Measurements from ENCODE around the gene CPT1B. TPM values are rescaled to one million over a fixed set of nuclear protein-coding genes. Genes with fewer than 3 reads are reported as not detected.

The CPT1B gene
- total and polyA plus RNA-seq, 5 donors from 2014 or later = 0.25 to 71.8 (median 0.52) TPM; not detected in 1

DNA sequence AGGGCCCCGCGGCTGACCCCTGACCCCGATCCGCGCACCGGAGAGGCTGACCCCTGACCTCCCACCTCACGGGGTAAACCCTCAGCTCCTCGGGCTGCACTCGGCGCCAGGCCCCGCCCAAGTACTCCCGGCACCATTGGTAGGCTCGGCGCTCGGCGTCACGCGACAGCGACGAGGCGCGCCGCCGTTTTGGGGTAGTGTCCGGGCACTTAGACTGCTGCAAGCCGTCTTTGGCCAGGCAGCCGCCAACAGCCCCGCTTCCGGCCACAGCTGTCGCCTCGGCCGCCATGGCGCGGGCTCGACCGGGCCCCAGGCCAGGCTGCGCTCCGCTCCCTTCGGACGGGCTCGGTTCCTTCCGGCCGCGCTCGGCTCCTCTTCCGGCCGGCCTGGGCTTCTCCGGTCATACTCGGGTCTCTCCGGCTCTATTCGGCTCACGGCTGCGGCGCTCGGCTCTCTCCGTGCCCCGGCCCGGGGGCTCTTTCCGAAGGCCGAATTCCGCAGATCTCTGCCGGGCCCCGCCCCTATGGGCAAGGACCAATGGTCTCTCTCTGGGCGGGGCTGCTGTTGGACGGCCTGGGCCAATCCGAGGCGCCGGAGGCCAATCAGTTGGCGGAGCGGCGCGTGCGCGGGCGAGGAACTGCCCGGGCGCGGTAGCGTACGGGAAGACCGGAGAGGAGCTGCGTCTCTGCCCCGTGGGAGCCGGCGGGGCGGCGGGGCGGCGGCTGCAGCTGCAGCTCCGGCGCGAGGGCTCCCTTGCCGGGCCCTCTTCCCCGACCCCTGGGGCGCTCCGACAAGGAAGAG, 4.5 kb upstream of the CPT1B start, which contains the start of gene CHKB:
TSS of gene CHKB (minus strand) at position 357 of the 801 bp plus-strand sequence. CDS start at position 289, 68 bp downstream.
- Histone ChIP-seq H3K9me3 (ENCODE audit: control insufficient read depth in 2 of 2, low read length in 2 of 2) (no peaks in the 10 kb centered on the region), H3K4me1 (ENCODE audit: control insufficient read depth, insufficient read depth, low read length, poor library complexity, severe bottlenecking) (peaks cover 22% of the 10 kb centered on the region), H3K27me3 (ENCODE audit: control insufficient read depth, insufficient read depth, low read length) (no peaks in the 10 kb centered on the region), H3K36me3 (ENCODE audit: control insufficient read depth, insufficient read depth, low read length) (peaks cover 15% of the 10 kb centered on the region), H3K27ac (ENCODE audit: insufficient read depth, low read length, poor library complexity, severe bottlenecking) (peak within 1 kb of the TSS; percentile 98), H3K4me3 (ENCODE audit: low read depth, low read length) (peak within 1 kb of the TSS; percentile 78)
- Mint-ChIP-seq H3K27me3 (no peaks in the 10 kb centered on the region), H3K36me3 (no peaks in the 10 kb centered on the region), H3K4me3 (peak within 1 kb of the TSS; percentile 95 to 99 (median 96)), H3K9me3 (no peaks in the 10 kb centered on the region), H3K4me1 (peaks cover 0 to 41% (median 17%) of the 10 kb centered on the region in 4 donors), H3K27ac (peak within 1 kb of the TSS; percentile 92 to 97 (median 96))
- ATAC-seq (ENCODE audit: low read depth in 2 of 2) (peak; percentile 92 to 94), DNase-seq (peak; percentile 98 to 99 (median 99))

DNA sequence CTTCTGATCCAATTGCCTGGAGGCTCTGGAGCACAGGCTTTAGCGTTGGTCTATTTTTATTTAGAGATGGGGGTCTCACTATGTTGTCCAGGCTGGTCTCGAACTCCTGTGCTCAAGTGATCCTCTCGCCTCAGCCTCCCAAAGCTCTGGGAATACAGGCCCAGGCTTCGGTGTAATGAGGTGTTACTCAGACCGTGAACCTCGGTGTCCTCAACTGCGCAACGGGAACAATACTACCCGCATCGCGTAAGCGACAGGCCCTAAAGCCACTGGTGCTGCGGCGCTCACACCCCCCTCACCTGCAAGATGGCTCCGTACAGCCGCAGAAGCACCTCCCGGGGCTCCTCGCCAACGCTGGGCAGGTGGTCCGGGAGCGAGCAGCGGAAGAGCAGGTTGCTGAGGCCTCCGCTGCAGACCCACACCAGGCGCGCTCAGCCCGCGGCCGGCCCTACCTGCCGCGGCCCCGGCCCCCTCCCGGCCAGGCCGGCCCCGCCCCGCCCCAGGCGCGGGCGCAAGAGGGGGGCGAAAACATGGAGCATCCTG, 3.8 kb upstream of the CPT1B start:
- no peaks in the 10 kb centered on the region for H3K27me3 ChIP-seq (ENCODE audit: control insufficient read depth, insufficient read depth, low read length)
- H3K4me3 ChIP-seq (ENCODE audit: low read depth, low read length) = peak overlapping the region; percentile 66
- H3K9me3 ChIP-seq (ENCODE audit: control insufficient read depth in 2 of 2, low read length in 2 of 2) = no peaks in the 10 kb centered on the region
- DNase-seq (peak in 1 of 3 donors; percentile 60), ATAC-seq (ENCODE audit: low read depth in 2 of 2) (no peak)
- Mint-ChIP-seq H3K9me3 (no peaks in the 10 kb centered on the region), H3K27ac (peak overlapping the region; percentile 91 to 97 (median 92)), H3K27me3 (no peaks in the 10 kb centered on the region), H3K36me3 (no peaks in the 10 kb centered on the region), H3K4me3 (peak overlapping the region; percentile 95 to 99 (median 96)), H3K4me1 (peaks cover 0 to 45% (median 16%) of the 10 kb centered on the region in 4 donors)
- H3K4me1 ChIP-seq (ENCODE audit: control insufficient read depth, insufficient read depth, low read length, poor library complexity, severe bottlenecking) = peaks cover 27% of the 10 kb centered on the region
- H3K36me3 ChIP-seq (ENCODE audit: control insufficient read depth, insufficient read depth, low read length) = peaks cover 15% of the 10 kb centered on the region
- H3K27ac ChIP-seq (ENCODE audit: insufficient read depth, low read length, poor library complexity, severe bottlenecking) = peak overlapping the region; percentile 98

DNA sequence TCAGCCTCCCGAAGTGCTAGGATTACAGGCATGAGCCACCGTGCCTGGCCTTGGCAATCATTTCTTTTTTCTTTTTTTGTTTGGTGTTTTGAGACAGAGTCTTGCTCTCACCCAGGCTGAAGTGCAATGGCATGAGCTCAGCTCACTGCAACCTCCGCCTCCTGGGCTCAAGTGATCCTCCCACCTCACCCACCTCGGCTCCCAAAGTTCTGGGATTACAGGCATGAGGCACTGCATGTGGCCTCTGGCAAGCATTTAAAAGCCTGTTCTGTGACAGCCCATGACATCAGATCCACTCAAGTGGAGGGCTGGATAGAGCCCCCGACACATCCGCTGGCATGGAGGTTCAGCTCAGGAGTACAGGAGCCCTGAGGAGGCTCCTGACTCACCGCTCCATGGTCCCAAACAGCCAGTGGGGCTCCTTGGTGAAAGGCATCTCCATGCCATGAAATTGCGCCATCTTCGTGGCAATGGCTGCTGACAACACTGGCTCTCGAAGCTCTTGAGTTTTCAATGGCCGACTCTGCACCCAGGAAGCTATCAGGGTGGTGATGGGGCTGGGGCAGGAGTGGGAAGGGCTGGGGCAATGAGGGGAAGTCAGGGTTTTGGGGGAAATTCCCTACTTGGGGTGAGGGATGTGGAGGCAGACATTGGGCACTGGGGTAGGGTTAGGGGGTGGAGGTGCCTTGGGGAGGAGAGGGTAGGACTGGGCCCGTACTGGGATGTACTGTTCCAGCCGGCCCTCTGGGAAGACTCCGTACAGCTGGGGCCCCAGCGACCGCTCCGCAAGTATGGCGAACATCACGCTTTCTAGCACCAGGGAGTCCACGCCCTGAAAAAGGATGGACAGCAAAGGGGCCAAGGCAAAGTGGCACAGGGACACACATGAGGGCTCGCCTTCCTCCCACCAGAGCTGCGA, 3.1 kb upstream of the CPT1B start:
- H3K36me3 Mint-ChIP-seq = no peaks in the 10 kb centered on the region
- peak overlapping the region; percentile 87 to 97 (median 88) for H3K4me3 Mint-ChIP-seq
- no peaks in the 10 kb centered on the region for H3K27me3 Mint-ChIP-seq
- peak overlapping the region; percentile 98 for H3K27ac ChIP-seq (ENCODE audit: insufficient read depth, low read length, poor library complexity, severe bottlenecking)
- ATAC-seq (ENCODE audit: low read depth in 2 of 2) = no peak
- no peaks in the 10 kb centered on the region for H3K9me3 Mint-ChIP-seq
- peak overlapping the region; percentile 66 for H3K4me3 ChIP-seq (ENCODE audit: low read depth, low read length)
- peak overlapping the region; percentile 46 to 92 (median 91) for H3K27ac Mint-ChIP-seq
- H3K36me3 ChIP-seq (ENCODE audit: control insufficient read depth, insufficient read depth, low read length) = peaks cover 15% of the 10 kb centered on the region
- no peaks in the 10 kb centered on the region for H3K9me3 ChIP-seq (ENCODE audit: control insufficient read depth in 2 of 2, low read length in 2 of 2)
- H3K27me3 ChIP-seq (ENCODE audit: control insufficient read depth, insufficient read depth, low read length) = no peaks in the 10 kb centered on the region
- no peak for DNase-seq
- H3K4me1 Mint-ChIP-seq = peaks cover 0 to 45% (median 16%) of the 10 kb centered on the region in 4 donors
- peaks cover 27% of the 10 kb centered on the region for H3K4me1 ChIP-seq (ENCODE audit: control insufficient read depth, insufficient read depth, low read length, poor library complexity, severe bottlenecking)

DNA sequence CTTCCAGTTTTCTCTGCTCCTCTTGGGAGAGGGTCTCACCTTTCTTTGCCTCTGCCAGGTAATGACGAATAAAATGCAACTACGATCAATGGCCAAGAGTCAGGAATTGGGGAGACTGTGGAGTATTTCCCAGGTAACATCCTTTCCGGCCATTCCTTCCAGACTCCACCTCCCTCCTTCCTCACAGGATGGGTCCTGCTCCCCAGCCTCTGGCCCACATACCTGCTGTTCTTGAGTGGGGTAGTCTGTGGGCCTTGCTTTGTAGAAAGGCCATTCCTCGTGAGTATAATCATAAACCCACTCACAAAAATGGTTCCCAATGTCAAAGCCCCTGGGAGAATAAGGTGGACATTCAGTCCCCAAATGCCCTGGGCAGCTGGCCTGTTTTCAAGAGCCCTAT, 1.5 kb upstream of the CPT1B start:
- Mint-ChIP-seq H3K4me1 (peaks cover 0 to 47% (median 16%) of the 10 kb centered on the region in 4 donors), H3K27me3 (no peaks in the 10 kb centered on the region), H3K36me3 (peaks cover 5% of the 10 kb centered on the region), H3K9me3 (no peaks in the 10 kb centered on the region), H3K4me3 (peak overlapping the region in 3 of 4 donors; percentile 66 to 90 (median 77)), H3K27ac (peak overlapping the region in 2 of 3 donors; percentile 12 to 29)
- H3K4me3 ChIP-seq (ENCODE audit: low read depth, low read length) = no peak overlapping the region
- DNase-seq = no peak
- no peak for ATAC-seq (ENCODE audit: low read depth in 2 of 2)
- H3K9me3 ChIP-seq (ENCODE audit: control insufficient read depth in 2 of 2, low read length in 2 of 2) = no peaks in the 10 kb centered on the region
- H3K27ac ChIP-seq (ENCODE audit: insufficient read depth, low read length, poor library complexity, severe bottlenecking) = no peak overlapping the region
- peaks cover 15% of the 10 kb centered on the region for H3K36me3 ChIP-seq (ENCODE audit: control insufficient read depth, insufficient read depth, low read length)
- no peaks in the 10 kb centered on the region for H3K27me3 ChIP-seq (ENCODE audit: control insufficient read depth, insufficient read depth, low read length)
- H3K4me1 ChIP-seq (ENCODE audit: control insufficient read depth, insufficient read depth, low read length, poor library complexity, severe bottlenecking) = peaks cover 27% of the 10 kb centered on the region

DNA sequence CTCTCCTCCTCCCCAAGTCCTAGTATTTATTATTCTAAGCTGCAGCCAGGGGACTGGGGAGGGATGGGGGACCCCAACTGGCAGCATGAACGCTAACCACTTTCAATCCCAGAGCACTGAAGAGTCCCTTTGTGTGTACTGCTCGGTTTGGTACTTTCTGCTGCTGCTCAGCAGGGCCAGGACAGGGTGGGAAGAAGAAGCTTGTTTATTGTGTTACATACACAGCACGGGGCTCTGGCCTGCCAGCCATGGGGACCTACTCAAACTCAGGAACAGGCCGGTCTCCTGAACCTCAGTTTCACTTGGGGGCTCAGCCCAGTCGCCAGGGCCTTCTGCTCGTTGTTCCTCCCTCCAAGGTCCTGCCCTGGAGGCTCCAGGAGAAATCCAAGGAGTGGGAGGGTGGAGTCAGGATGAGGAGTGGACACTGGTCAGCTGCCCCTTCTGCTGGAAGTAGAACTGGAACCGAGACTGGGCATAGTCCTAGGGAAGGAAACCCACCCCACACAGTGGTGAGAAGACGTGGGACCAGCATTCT, 616 bp upstream of the CPT1B start:
- Histone ChIP-seq H3K4me1 (ENCODE audit: control insufficient read depth, insufficient read depth, low read length, poor library complexity, severe bottlenecking) (peaks cover 27% of the 10 kb centered on the region), H3K9me3 (ENCODE audit: control insufficient read depth in 2 of 2, low read length in 2 of 2) (no peaks in the 10 kb centered on the region), H3K27ac (ENCODE audit: insufficient read depth, low read length, poor library complexity, severe bottlenecking) (no peak overlapping the region), H3K27me3 (ENCODE audit: control insufficient read depth, insufficient read depth, low read length) (no peaks in the 10 kb centered on the region), H3K4me3 (ENCODE audit: low read depth, low read length) (no peak overlapping the region), H3K36me3 (ENCODE audit: control insufficient read depth, insufficient read depth, low read length) (peaks cover 19% of the 10 kb centered on the region)
- H3K27ac Mint-ChIP-seq = no peak overlapping the region
- ATAC-seq (ENCODE audit: low read depth in 2 of 2) (no peak), DNase-seq (no peak)
- H3K9me3 Mint-ChIP-seq = no peaks in the 10 kb centered on the region
- no peak overlapping the region for H3K4me3 Mint-ChIP-seq
- no peaks in the 10 kb centered on the region for H3K27me3 Mint-ChIP-seq
- H3K36me3 Mint-ChIP-seq = peaks cover 5% of the 10 kb centered on the region
- peaks cover 0 to 39% (median 16%) of the 10 kb centered on the region in 4 donors for H3K4me1 Mint-ChIP-seq

DNA sequence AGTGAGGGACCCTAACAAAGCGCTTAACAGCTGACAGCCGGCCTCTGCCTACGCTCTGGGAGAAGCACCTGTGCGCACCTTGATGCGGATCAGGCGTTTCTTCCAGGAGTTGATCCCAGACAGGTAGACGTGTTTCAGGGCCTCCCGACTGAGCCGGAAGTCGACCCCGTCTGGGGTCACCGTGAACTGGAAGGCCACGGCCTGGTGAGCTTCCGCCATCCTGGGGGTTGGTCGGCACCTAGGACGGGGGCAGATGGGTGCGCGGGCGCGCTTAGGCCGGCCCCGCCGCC, 585 bp downstream of the CPT1B start:
- Mint-ChIP-seq H3K4me3 (peak overlapping the region in 1 of 4 donors; percentile 28), H3K4me1 (peaks cover 0 to 31% (median 9%) of the 10 kb centered on the region in 4 donors), H3K36me3 (peaks cover 5% of the 10 kb centered on the region), H3K9me3 (no peaks in the 10 kb centered on the region), H3K27me3 (no peaks in the 10 kb centered on the region), H3K27ac (peak overlapping the region in 1 of 3 donors; percentile 8)
- no peak for ATAC-seq (ENCODE audit: low read depth in 2 of 2)
- Histone ChIP-seq H3K36me3 (ENCODE audit: control insufficient read depth, insufficient read depth, low read length) (peaks cover 19% of the 10 kb centered on the region), H3K4me3 (ENCODE audit: low read depth, low read length) (no peak overlapping the region), H3K27me3 (ENCODE audit: control insufficient read depth, insufficient read depth, low read length) (no peaks in the 10 kb centered on the region), H3K9me3 (ENCODE audit: control insufficient read depth in 2 of 2, low read length in 2 of 2) (no peaks in the 10 kb centered on the region), H3K27ac (ENCODE audit: insufficient read depth, low read length, poor library complexity, severe bottlenecking) (no peak overlapping the region), H3K4me1 (ENCODE audit: control insufficient read depth, insufficient read depth, low read length, poor library complexity, severe bottlenecking) (peaks cover 19% of the 10 kb centered on the region)
- no peak for DNase-seq
